Measurements from ENCODE around the gene SLC6A3.
"Not testable (repeated sequence)": the region's sequence is repeated elsewhere in the genome, so short reads cannot be mapped to it uniquely, and the experiment has no call there.

SLC6A3 gene

DNA sequence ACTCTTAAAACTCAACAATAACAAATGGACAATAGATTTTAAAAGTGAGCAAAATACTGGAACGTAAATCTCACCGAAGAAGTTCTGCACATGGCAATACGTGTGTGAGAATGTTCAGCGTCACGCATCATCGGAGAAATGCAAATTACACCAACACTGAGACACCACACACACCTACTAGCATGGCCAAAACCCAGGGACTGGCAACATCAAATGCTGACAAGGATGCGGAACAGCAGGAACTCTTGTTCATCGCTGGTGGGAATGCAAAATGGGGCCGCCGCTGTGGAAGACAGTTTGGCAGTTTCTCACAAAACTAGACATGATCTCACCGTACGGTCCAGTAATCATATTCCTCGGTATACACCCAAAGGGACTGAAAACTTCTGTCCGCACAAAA lies 78.7 kb downstream of the SLC6A3 start:
- DNase-seq, result no peak

DNA sequence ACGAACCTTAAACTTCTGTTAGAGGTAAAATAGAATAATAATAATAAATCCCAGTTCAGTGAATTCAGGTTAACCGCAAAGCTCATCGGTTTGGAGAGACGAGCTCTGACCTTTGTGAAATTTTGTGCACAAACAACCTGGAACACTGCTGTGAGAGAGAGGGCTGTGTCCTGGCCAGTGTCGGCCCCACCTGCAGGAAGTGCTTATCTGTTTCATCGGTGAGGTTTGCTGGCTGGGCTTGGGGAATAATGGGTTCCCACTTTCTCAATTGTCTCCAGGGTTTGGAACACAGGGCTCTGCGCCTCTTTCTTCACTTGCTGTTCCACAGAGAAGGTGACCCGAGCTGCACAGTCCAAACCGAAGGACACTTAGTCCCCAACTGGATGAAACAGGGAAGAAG lies 81.0 kb downstream of the SLC6A3 start:
- DNase-seq, result no peak

- no peak for DNase-seq
Measured at GRCh38 chr5:1363581-1363980, 81.7 kb downstream of the SLC6A3 start.

DNA sequence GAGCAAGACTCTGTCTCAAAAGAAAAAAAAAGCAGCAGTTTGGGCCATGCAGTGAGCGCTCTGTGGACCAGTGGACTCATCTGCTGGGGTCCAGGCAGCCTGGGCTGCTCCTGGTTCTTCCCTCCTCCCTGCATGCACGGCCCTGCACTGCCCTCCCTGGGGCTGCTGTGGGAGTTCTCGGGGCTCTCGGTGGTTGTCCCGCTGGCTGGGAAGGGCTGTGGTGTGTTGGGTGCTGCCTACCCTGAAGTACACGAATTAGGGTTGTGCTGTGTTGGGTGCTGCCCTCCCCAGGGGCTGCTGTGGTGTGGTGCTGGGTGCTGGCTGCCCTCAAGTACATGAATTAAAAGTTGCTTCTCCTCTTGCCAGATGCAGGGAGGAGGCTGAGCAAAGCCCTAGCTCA lies 82.1 kb downstream of the SLC6A3 start:
- no peak for DNase-seq

DNA sequence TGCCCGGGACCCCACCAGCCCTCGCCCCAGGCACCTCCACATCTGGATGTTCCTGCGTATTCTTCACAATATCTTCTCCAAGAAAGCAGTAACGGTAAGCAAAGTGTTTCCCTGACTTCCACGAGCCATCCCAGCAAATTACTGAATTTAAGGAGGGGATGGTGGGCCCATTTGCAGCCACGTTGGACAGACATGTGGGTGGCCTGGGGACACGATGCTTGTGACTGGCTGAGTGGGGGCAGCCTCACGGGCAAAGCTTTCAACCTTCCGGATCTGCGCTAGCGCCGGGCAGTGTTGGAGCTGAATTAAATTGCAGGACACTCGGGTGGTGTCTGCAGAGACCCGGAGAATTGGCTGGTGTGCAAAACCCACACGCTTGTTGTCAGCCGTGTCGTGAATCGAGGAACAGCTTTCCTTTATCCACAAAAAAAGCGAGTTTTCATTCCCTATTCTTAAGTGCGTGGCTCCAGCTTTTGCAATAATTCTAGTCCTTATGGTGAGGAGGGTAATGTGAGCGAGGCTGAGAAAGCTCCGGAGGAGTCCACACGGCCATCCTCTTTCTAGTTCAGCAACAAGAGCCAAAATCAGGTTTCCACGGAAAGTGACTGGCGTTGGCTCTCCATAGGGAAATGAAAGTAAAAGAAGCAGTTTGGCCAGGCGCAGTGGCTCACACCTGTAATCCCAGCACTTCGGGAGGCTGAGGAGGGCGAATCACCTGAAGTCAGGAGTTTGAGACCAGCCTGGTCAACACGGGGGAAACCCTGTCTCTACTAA lies 82.8 kb downstream of the SLC6A3 start:
- no peak for DNase-seq

DNA sequence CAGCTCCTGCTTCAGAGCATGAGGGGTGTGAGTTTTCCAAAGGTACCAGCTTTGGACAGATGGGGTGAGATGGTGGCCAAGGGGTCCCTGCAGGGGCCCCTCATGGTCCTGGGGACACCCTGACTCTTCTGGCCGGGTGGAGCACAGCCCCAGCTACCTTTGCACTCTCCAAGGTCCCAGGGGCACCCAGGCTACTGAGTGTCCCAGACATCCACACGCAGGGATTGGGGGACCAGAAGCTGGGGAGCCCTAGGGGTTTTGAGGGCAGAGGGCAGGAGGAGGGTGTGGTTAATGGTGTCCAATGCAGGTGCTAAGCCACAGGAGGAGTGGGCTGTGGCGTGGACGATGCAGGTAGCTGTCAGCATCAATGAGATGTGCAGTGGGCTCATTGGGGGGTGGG lies 84.4 kb downstream of the SLC6A3 start:
- no peak for DNase-seq

GRCh38 chr5:1360367-1360766 lies 84.9 kb downstream of the SLC6A3 start:
- DNase-seq, result not testable (repeated sequence)

- no peak for DNase-seq
Measured at GRCh38 chr5:1359713-1360112, 85.5 kb downstream of the SLC6A3 start.

DNA sequence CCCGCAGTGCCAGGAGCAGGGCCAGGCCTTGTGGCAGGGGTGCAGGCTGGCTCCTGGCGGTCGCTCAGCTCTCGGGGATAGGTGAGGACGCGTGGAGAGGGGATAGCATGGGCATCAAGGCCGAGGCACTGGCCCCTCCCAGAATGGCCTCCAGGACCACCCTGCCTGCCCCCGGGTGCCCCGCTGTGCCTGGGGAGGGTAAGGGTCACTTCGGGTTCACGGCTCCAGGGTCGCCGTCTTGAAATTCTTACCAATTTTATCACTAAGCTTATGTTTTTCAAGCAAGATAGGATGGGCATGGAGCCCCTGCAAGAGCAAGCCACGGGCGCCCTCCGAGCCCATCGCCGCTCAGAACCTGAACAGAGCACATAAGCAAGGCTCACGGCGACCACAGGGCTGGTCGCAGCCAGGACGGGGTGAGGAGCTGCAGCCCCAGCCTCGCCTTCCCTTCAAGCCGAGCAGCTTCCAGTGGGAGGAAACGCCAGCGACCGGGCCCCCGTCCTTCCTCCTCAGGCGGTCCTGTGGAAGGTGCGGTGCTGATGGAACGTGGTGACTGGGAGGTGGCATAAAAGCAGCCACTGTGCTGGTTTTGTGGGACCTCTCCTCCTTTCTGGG lies 86.1 kb downstream of the SLC6A3 start:
- DNase-seq, result no peak

GRCh38 chr5:1358726-1359025 lies 86.6 kb downstream of the SLC6A3 start:
- no peak for DNase-seq

DNA sequence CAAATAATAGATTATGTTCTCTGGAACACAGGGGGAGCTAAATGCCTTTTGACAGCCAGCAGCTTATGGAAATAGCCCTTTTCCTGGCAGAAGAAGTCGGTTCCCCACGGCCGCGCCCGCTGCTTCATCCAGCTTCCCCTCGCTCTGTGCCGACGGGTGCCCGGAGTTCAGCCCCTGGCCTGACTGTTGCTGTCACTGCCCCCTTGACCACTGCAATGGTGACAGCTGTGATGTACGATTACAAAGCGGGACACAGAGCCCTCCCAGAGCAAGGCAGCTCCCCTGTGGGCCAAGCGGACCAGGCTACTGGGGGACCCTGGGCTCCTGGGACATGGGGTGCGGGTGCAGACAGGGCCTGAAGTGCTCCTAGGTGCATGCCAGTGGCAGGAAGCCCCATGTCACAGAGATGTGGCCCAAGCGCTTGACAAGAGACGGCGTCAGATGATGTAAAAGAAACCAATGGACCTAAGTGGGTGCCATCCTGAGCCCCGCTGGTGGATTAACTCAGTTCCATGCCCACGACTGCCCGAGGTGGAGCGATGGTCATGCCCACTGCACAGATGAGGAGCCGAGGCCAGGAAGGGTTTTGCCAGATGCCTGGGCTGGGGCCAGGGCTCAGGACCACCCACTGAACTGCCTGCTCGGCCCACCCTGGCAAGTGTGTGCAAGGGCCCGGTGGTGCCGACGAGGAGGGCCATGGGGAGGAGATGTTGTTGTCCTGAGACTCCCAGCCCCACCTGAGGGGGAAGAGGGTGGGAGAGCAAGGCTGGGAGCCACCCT lies 87.1 kb downstream of the SLC6A3 start:
- DNase-seq, result no peak

- no peak for DNase-seq
Measured at GRCh38 chr5:1356873-1357787, 88.1 kb downstream of the SLC6A3 start.

GRCh38 chr5:1354576-1354975 lies 90.7 kb downstream of the SLC6A3 start:
- DNase-seq, result no peak

DNA sequence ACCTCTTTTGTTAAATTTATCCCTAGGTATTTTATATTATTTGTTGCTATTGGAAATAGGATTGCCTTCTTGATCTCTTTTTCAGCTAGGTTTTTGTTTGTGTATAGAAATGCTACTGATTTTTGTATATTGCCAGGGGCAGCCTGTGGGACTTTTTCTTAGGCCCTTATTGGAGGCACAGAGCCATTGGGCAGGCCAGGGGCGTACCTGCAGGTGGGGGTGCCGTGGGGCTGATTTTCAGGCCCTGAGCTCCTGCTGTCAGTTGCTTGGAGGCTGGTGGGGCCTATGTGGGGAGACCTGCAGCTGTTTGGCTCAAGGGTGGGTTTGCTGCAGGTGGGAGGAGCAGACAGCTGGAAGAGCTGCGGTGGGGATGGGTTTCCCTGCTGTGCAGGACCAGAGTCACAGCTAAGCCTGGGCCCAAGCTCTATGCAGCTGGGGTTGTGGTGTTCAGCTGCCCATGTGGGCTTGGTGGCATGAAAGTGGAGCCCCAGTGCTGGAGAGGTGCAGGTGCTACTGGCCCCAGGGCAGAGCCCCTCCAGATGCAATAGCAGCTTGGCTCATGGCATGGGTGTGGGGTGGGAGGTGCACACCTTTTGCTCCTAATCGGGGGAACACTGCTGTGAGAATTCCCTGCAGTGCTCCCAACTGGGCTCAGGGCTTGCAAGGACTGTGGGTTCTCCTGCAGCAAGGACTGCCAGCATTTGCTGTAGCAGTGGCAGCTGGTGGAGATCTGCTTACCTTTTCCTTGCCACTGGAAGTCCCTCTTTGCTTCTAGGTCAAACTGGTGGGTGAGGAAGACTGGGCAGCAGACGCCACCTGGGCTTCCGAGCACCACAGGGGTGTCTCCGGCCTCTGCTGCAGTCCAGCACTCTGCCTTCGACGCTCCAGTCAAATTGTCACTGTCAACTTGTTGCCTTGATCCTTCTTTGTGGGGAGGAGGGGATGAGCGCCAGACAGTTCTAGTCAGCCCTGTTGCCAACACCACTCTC lies 92.7 kb downstream of the SLC6A3 start:
- no peak for DNase-seq

GRCh38 chr5:1351156-1351555 lies 94.1 kb downstream of the SLC6A3 start:
- no peak for DNase-seq

GRCh38 chr5:1349246-1349645 lies 96.0 kb downstream of the SLC6A3 start:
- no peak for DNase-seq

DNA sequence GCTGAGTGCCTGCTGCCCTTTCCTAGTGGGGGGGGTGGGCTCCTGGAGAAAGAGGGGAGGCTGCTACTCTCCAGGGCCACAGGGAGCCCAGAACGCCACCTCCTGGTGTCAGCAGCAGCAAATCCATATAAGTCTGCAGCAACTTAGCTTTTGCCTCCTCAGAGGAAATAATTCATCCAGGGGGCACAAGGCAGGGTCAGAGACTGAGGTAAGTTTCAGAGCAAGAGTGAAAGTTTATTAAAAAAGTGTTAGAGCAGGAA lies 96.3 kb downstream of the SLC6A3 start:
- no peak for DNase-seq

GRCh38 chr5:1347571-1347970 lies 97.7 kb downstream of the SLC6A3 start:
- no peak for DNase-seq

DNA sequence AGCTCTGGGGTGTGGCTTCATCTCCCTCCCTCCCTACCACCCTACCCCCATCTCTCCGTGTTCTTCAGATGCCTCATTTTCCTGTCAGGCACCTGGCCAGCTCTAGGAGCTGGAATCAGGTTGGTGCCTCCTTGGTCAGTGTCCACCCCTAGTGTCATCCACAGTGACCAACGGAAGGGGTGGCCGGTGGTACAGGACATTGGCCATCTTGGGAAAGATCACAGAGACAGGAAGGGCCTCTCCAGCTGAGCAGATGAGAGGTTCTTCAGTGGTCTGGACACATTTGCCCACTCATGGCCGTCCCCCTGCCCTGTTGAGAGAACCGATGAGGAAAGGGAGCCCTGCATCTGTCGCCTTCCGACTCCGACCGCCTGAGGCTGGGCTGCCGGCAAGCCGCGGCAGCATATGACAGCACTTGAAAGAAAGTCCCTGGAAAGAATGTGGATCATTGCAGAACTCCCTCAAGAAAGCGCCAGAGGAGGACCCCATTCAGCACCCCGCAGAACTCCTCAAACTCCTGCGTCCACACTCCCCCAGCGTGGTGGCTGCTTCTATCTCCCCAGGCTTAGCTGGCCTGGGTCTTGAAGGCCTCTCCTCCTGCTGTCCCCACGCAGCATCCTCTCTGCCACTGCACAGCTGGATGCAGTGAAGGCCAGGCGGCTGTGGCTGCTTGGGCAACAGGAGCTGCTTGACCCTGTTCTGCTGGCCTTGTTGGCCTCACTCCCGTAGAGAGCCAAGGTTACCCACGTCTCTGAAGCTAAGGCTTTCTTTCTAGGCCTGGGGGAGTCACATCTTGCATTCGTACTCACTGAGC lies 98.4 kb downstream of the SLC6A3 start:
- no peak for DNase-seq

- no peak for DNase-seq
Measured at GRCh38 chr5:1345876-1346626, 99.2 kb downstream of the SLC6A3 start.
